MV-4-11 (cell line): ENCODE data around the gene SLC6A2.
A peak's percentile ranks its signal among the peaks of the same experiment; 100 is the strongest.
"Not testable (repeated sequence)": the region's sequence is repeated elsewhere in the genome, so short reads cannot be mapped to it uniquely, and the experiment has no call there.

Experiments
- DNase-seq: peaks from one replicate; lab custom pipeline; 2025; lab: John Stamatoyannopoulos, UW

The SLC6A2 gene

GRCh38 chr16:55655897-55656681, at the start of gene SLC6A2:
TSS of gene SLC6A2 (plus strand) at chr16:55655988. CDS start at chr16:55656695, 707 bp downstream.
- DNase-seq, result no peak

- no peak for DNase-seq
Measured at GRCh38 chr16:55613613-55614335, 42.0 kb upstream of the SLC6A2 start.

GRCh38 chr16:55615071-55615470, 40.7 kb upstream of the SLC6A2 start:
- no peak for DNase-seq

GRCh38 chr16:55615670-55616069, 40.1 kb upstream of the SLC6A2 start:
- not testable (repeated sequence) for DNase-seq

- DNase-seq, result no peak
Measured at GRCh38 chr16:55621771-55622170, 34.0 kb upstream of the SLC6A2 start.

GRCh38 chr16:55622272-55622671, 33.5 kb upstream of the SLC6A2 start:
- DNase-seq, result peak; percentile 82

- DNase-seq, result no peak
Measured at GRCh38 chr16:55622930-55623561, 32.7 kb upstream of the SLC6A2 start.

GRCh38 chr16:55623640-55624039, 32.1 kb upstream of the SLC6A2 start:
- no peak for DNase-seq

GRCh38 chr16:55624696-55625095, 31.1 kb upstream of the SLC6A2 start:
- DNase-seq, result no peak

- DNase-seq, result no peak
Measured at GRCh38 chr16:55625843-55626242, 29.9 kb upstream of the SLC6A2 start.

- no peak for DNase-seq
Measured at GRCh38 chr16:55628306-55628968, 27.4 kb upstream of the SLC6A2 start.

GRCh38 chr16:55630774-55631173, 25.0 kb upstream of the SLC6A2 start:
- no peak for DNase-seq

GRCh38 chr16:55632259-55632658, 23.5 kb upstream of the SLC6A2 start:
- no peak for DNase-seq

- DNase-seq, result no peak
Measured at GRCh38 chr16:55634193-55634592, 21.6 kb upstream of the SLC6A2 start.

- DNase-seq, result no peak
Measured at GRCh38 chr16:55638256-55638655, 17.5 kb upstream of the SLC6A2 start.

- no peak for DNase-seq
Measured at GRCh38 chr16:55640701-55641327, 15.0 kb upstream of the SLC6A2 start.

GRCh38 chr16:55641430-55642056, 14.2 kb upstream of the SLC6A2 start:
- no peak for DNase-seq

GRCh38 chr16:55642611-55643010, 13.2 kb upstream of the SLC6A2 start:
- no peak for DNase-seq

GRCh38 chr16:55643161-55643970, 12.4 kb upstream of the SLC6A2 start:
- peak; percentile 4 for DNase-seq

- DNase-seq, result no peak
Measured at GRCh38 chr16:55645986-55646385, 9.8 kb upstream of the SLC6A2 start.

GRCh38 chr16:55647343-55647742, 8.4 kb upstream of the SLC6A2 start:
- no peak for DNase-seq
